NCI-H345 treated with DMSO at 0.1 percent for 48 hours (cell line): Measurements from ENCODE around the gene SLC35F3.
"Not testable (repeated sequence)": the region's sequence is repeated elsewhere in the genome, so short reads cannot be mapped to it uniquely, and the experiment has no call there.

Experiments used
- DNase-seq: peaks from one replicate; lab custom pipeline; 2025; ENCODE audit not compliant: unreplicated experiment; lab: John Stamatoyannopoulos, UW

Gene SLC35F3

GRCh38 chr1:234277161-234277868 is 372.8 kb downstream of the SLC35F3 start:
- DNase-seq: no peak

GRCh38 chr1:234279021-234279420 is 374.5 kb downstream of the SLC35F3 start:
- no peak for DNase-seq

GRCh38 chr1:234280500-234280899 is 376.0 kb downstream of the SLC35F3 start:
- no peak for DNase-seq

GRCh38 chr1:234281826-234282489 is 377.5 kb downstream of the SLC35F3 start:
- peak; percentile 98 for DNase-seq

GRCh38 chr1:234286206-234286605 is 381.7 kb downstream of the SLC35F3 start:
- DNase-seq: no peak

- no peak for DNase-seq
Measured at GRCh38 chr1:234288946-234289345, 384.5 kb downstream of the SLC35F3 start.

- DNase-seq: no peak
Measured at GRCh38 chr1:234289538-234290305, 385.2 kb downstream of the SLC35F3 start.

- DNase-seq: no peak
Measured at GRCh38 chr1:234292011-234292410, 387.5 kb downstream of the SLC35F3 start.

- no peak for DNase-seq
Measured at GRCh38 chr1:234292548-234292947, 388.1 kb downstream of the SLC35F3 start.

- no peak for DNase-seq
Measured at GRCh38 chr1:234294109-234294817, 389.8 kb downstream of the SLC35F3 start.

GRCh38 chr1:234295068-234295467 is 390.6 kb downstream of the SLC35F3 start:
- no peak for DNase-seq

- DNase-seq: no peak
Measured at GRCh38 chr1:234295626-234296025, 391.1 kb downstream of the SLC35F3 start.

GRCh38 chr1:234296496-234296895 is 392.0 kb downstream of the SLC35F3 start:
- no peak for DNase-seq

- no peak for DNase-seq
Measured at GRCh38 chr1:234297668-234298067, 393.2 kb downstream of the SLC35F3 start.

- no peak for DNase-seq
Measured at GRCh38 chr1:234300096-234300495, 395.6 kb downstream of the SLC35F3 start.

- not testable (repeated sequence) for DNase-seq
Measured at GRCh38 chr1:234301663-234302062, 397.2 kb downstream of the SLC35F3 start.

- no peak for DNase-seq
Measured at GRCh38 chr1:234302354-234302962, 398.0 kb downstream of the SLC35F3 start.

- DNase-seq: no peak
Measured at GRCh38 chr1:234303231-234303630, 398.8 kb downstream of the SLC35F3 start.

- DNase-seq: no peak
Measured at GRCh38 chr1:234307726-234308125, 403.2 kb downstream of the SLC35F3 start.

GRCh38 chr1:234309243-234309597 is 404.7 kb downstream of the SLC35F3 start:
- DNase-seq: peak; percentile 47
